Loucy (cell line): ENCODE measurements around the gene LRIG1.

Source experiments
- H2AFZ ChIP-seq: fragments of 200-600 bp; sonication (generic); 2 replicates; pipeline ENCODE4 v1.6.0; 2016; ENCODE audit warnings: antibody characterized with exemption, mild to moderate bottlenecking, low read length, moderate library complexity
- H3F3A ChIP-seq: fragments of 200-600 bp; 2 replicates; pipeline ENCODE4 v1.6.0; 2016; ENCODE audit warnings: antibody characterized with exemption, low read depth, mild to moderate bottlenecking
- H3K27me3 ChIP-seq: fragments of 200-600 bp; sonication (generic); 2 replicates; pipeline ENCODE4 v1.6.1; 2014; ENCODE audit warnings: low read length, mild to moderate bottlenecking; ENCODE audit not compliant: insufficient read depth, poor library complexity, severe bottlenecking
- H3K36me3 ChIP-seq: fragments of 200-600 bp; sonication (generic); 2 replicates; pipeline ENCODE4 v1.6.1; 2016; ENCODE audit warnings: low read length; ENCODE audit not compliant: insufficient read depth
- H3K4me1 ChIP-seq: fragments of 200-600 bp; sonication (generic); 2 replicates; pipeline ENCODE4 v1.5.1; 2014; ENCODE audit warnings: low read length, mild to moderate bottlenecking; ENCODE audit not compliant: insufficient read depth, poor library complexity, severe bottlenecking
- H3K4me2 ChIP-seq: fragments of 200-600 bp; sonication (generic); 2 replicates; pipeline ENCODE4 v1.6.0; 2014; ENCODE audit warnings: antibody characterized with exemption, low read length, low read depth, mild to moderate bottlenecking; ENCODE audit not compliant: poor library complexity, severe bottlenecking
- H3K4me3 ChIP-seq: fragments of 200-600 bp; sonication (generic); 2 replicates; pipeline ENCODE4 v1.5.1; 2014; ENCODE audit warnings: low read length, mild to moderate bottlenecking, mixed read lengths; ENCODE audit not compliant: poor library complexity, severe bottlenecking
- H3K79me2 ChIP-seq: fragments of 200-600 bp; sonication (generic); 2 replicates; pipeline ENCODE4 v1.6.1; 2014; ENCODE audit warnings: low read length; ENCODE audit not compliant: insufficient read depth
- H3K9ac ChIP-seq: fragments of 200-600 bp; sonication (generic); 2 replicates; pipeline ENCODE4 v1.6.0; 2014; ENCODE audit warnings: mild to moderate bottlenecking, low read depth, low read length, moderate library complexity; ENCODE audit not compliant: poor library complexity, severe bottlenecking
- H3K9me2 ChIP-seq: fragments of 200-600 bp; sonication (generic); replicated peaks from 2 replicates; pipeline ENCODE4 v1.6.1; 2016; ENCODE audit warnings: low read depth, low read length, mixed read lengths
- H3K9me3 ChIP-seq: fragments of 200-600 bp; sonication (generic); 2 replicates; pipeline ENCODE4 v1.6.1; 2014; ENCODE audit warnings: mild to moderate bottlenecking, antibody characterized with exemption, low read length, low read depth; ENCODE audit not compliant: insufficient read depth
- H4K20me1 ChIP-seq: fragments of 200-600 bp; sonication (generic); 2 replicates; pipeline ENCODE4 v1.6.0; 2014; ENCODE audit warnings: antibody characterized with exemption, low read length, mild to moderate bottlenecking; ENCODE audit not compliant: insufficient read depth, poor library complexity, severe bottlenecking
- EZH2phosphoT487 ChIP-seq: fragments of 200-600 bp; IDR thresholded peaks from 2 replicates; pipeline ENCODE4 v1.6.1; 2018; ENCODE audit warnings: antibody characterized with exemption, mild to moderate bottlenecking, moderate library complexity, borderline replicate concordance
- TF ChIP-seq, protein P1 (sequence below): fragments of 200-600 bp; sonication (generic); conservative IDR thresholded peaks from 2 replicates; pipeline ENCODE4 v1.5.1; 2014; ENCODE audit warnings: mild to moderate bottlenecking, antibody characterized with exemption, low read length

The LRIG1 gene

DNA sequence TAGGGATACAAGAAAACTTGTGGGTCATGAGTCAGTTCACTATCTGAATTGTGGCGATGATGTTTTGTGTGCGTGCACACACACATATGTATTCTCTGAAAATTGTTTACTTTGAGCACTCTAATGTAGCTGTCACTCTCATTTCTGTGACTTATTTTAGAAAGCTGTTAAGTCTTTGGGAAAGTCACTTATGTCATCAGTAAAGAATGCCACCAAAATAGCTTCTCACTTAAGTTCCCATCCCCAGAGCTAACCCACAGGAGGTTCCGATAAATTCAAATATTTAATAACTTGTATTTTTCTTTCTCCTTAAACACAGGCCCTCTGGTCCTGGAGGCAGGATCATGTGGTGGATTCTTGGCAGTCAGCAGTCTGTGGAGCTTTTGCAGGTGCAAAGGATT, 138.3 kb downstream of the LRIG1 start:
- H3F3A ChIP-seq = no peaks in the 10 kb centered on the region
- peaks cover 30% of the 10 kb centered on the region for H3K4me1 ChIP-seq
- no peak overlapping the region for H3K9ac ChIP-seq
- no peak overlapping the region for H3K4me2 ChIP-seq
- no peaks in the 10 kb centered on the region for H3K27me3 ChIP-seq
- no peaks in the 10 kb centered on the region for H3K9me2 ChIP-seq
- H3K79me2 ChIP-seq = no peaks in the 10 kb centered on the region
- H3K9me3 ChIP-seq = no peaks in the 10 kb centered on the region
- no peak for TF ChIP-seq EZH2phosphoT487
- TF ChIP-seq, protein P1, sequence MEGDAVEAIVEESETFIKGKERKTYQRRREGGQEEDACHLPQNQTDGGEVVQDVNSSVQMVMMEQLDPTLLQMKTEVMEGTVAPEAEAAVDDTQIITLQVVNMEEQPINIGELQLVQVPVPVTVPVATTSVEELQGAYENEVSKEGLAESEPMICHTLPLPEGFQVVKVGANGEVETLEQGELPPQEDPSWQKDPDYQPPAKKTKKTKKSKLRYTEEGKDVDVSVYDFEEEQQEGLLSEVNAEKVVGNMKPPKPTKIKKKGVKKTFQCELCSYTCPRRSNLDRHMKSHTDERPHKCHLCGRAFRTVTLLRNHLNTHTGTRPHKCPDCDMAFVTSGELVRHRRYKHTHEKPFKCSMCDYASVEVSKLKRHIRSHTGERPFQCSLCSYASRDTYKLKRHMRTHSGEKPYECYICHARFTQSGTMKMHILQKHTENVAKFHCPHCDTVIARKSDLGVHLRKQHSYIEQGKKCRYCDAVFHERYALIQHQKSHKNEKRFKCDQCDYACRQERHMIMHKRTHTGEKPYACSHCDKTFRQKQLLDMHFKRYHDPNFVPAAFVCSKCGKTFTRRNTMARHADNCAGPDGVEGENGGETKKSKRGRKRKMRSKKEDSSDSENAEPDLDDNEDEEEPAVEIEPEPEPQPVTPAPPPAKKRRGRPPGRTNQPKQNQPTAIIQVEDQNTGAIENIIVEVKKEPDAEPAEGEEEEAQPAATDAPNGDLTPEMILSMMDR = no peak
- H3K36me3 ChIP-seq = no peaks in the 10 kb centered on the region
- no peak overlapping the region for H2AFZ ChIP-seq
- H3K4me3 ChIP-seq = no peak overlapping the region
- no peaks in the 10 kb centered on the region for H4K20me1 ChIP-seq

DNA sequence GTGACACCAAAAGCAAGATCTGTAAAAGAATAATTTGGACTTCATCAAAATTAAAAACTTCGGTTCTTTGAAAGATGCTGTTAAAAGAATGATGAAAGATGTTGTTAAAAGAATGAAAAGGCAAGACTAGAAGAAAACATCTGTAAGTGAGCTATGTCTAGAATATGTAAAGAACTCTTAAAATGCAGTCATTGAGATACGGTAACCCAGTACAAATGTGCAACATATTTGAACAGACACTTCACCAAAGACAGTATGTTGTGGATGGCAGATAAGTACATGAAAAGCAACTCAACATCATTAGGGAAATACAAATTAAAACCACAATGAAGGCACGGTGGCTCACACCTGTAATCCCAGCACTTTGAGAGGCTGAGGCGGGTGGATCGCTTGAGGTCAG, 139.5 kb downstream of the LRIG1 start:
- no peak for TF ChIP-seq EZH2phosphoT487
- TF ChIP-seq, protein P1 = no peak
- H4K20me1 ChIP-seq = no peaks in the 10 kb centered on the region

DNA sequence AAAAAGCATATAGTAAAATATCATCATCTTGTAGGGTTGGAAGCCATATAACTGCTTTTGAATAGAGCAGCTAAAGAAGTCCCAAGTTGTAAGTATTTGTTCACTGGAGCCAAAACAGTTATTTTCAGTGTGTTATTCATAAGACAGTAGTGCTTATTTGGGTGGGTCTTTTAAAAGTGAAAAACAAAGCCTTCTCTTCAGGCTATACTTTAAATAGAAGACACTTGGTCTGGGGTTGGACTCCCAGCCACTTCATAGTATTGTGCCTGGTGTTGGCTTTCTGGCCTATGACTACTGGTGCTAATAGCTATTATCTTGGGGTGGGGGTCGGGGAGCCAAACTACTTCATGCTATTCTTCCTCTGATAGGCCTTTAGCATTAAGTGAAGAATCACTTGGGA, 144.8 kb downstream of the LRIG1 start:
- Histone ChIP-seq H3F3A (no peaks in the 10 kb centered on the region), H3K4me2 (no peak overlapping the region), H3K79me2 (no peaks in the 10 kb centered on the region), H4K20me1 (no peaks in the 10 kb centered on the region), H3K36me3 (no peaks in the 10 kb centered on the region), H3K27me3 (no peaks in the 10 kb centered on the region), H3K9ac (no peak overlapping the region), H3K9me2 (no peaks in the 10 kb centered on the region), H2AFZ (no peak overlapping the region), H3K9me3 (no peaks in the 10 kb centered on the region), H3K4me3 (no peak overlapping the region), H3K4me1 (peaks cover 32% of the 10 kb centered on the region)
- no peak for TF ChIP-seq EZH2phosphoT487
- TF ChIP-seq, protein P1 = no peak

More for the DNA sequence above, 139.5 kb downstream of the LRIG1 start:
- no peaks in the 10 kb centered on the region for H3F3A ChIP-seq
- H2AFZ ChIP-seq = no peak overlapping the region
- H3K4me1 ChIP-seq = peaks cover 19% of the 10 kb centered on the region
- no peaks in the 10 kb centered on the region for H3K9me3 ChIP-seq
- no peak overlapping the region for H3K4me3 ChIP-seq
- H3K79me2 ChIP-seq = no peaks in the 10 kb centered on the region
- H3K4me2 ChIP-seq = no peak overlapping the region
- no peak overlapping the region for H3K9ac ChIP-seq
- H3K36me3 ChIP-seq = no peaks in the 10 kb centered on the region
- no peaks in the 10 kb centered on the region for H3K27me3 ChIP-seq
- H3K9me2 ChIP-seq = no peaks in the 10 kb centered on the region
